SU-DHL-6 (cell line): ENCODE measurements around the gene ARHGDIA.

Source experiments
- H2AFZ ChIP-seq: fragments of 200-600 bp; sonication (generic); 2 replicates; pipeline ENCODE4 v1.6.1; 2014; ENCODE audit warnings: low read depth, mild to moderate bottlenecking, moderate library complexity, mixed read lengths, antibody characterized with exemption, low read length; ENCODE audit not compliant: severe bottlenecking
- H3F3A ChIP-seq: fragments of 200-600 bp; shearing (Covaris generic); 2 replicates; pipeline ENCODE4 v1.6.0; 2016; ENCODE audit warnings: antibody characterized with exemption, mild to moderate bottlenecking; ENCODE audit not compliant: insufficient read depth
- H3K27ac ChIP-seq: fragments of 200-600 bp; sonication (generic); 2 replicates; pipeline ENCODE4 v1.5.1; 2016; ENCODE audit warnings: low read depth, mild to moderate bottlenecking, low read length, moderate library complexity, mixed read lengths
- H3K27me3 ChIP-seq: fragments of 200-600 bp; sonication (generic), shearing (Covaris generic); 2 replicates; pipeline ENCODE4 v1.6.0; 2014; ENCODE audit warnings: mild to moderate bottlenecking, low read length
- H3K36me3 ChIP-seq: fragments of 200-600 bp; sonication (generic); 2 replicates; pipeline ENCODE4 v1.6.1; 2014; ENCODE audit warnings: mild to moderate bottlenecking, low read length, mixed read lengths
- H3K4me2 ChIP-seq: fragments of 300-600, 200-600 bp; shearing (Covaris generic), sonication (generic); 2 replicates; pipeline ENCODE4 v1.6.0; 2014; ENCODE audit warnings: low read length, low read depth, mild to moderate bottlenecking; ENCODE audit not compliant: poor library complexity, severe bottlenecking
- H3K4me3 ChIP-seq: fragments of 200-600 bp; sonication (generic); 2 replicates; pipeline ENCODE4 v1.5.1; 2014; ENCODE audit warnings: antibody characterized with exemption, low read length, mild to moderate bottlenecking, mixed read lengths; ENCODE audit not compliant: insufficient read depth, poor library complexity, severe bottlenecking
- H3K79me2 ChIP-seq: fragments of 200-600 bp; sonication (generic); 2 replicates; pipeline ENCODE4 v1.6.1; 2014; ENCODE audit warnings: mild to moderate bottlenecking, low read length, moderate library complexity; ENCODE audit not compliant: insufficient read depth
- H3K9ac ChIP-seq: fragments of 200-600 bp; sonication (generic); 2 replicates; pipeline ENCODE4 v1.7.0; 2014; ENCODE audit warnings: mild to moderate bottlenecking, low read length
- H3K9me2 ChIP-seq: fragments of 200-600 bp; sonication (generic); replicated peaks from 2 replicates; pipeline ENCODE4 v1.6.1; 2014; ENCODE audit warnings: low read length; ENCODE audit not compliant: insufficient read depth
- H3K9me3 ChIP-seq: fragments of 200-600 bp; sonication (generic); 2 replicates; pipeline ENCODE4 v1.6.1; 2014; ENCODE audit warnings: low read length, mixed read lengths; ENCODE audit not compliant: insufficient read depth
- H4K20me1 ChIP-seq: fragments of 200-600 bp; sonication (generic); 2 replicates; pipeline ENCODE4 v1.6.1; 2014; ENCODE audit warnings: low read depth, mild to moderate bottlenecking, antibody characterized with exemption, low read length, moderate library complexity, mixed read lengths
- EZH2phosphoT487 ChIP-seq: fragments of 200-600 bp; sonication (generic), shearing (Covaris generic); conservative IDR thresholded peaks from 2 replicates; pipeline ENCODE4 v1.6.1; 2018; ENCODE audit warnings: mild to moderate bottlenecking, antibody characterized with exemption, low read length, moderate library complexity, mixed read lengths
- TF ChIP-seq, protein P1 (sequence below): fragments of 200-600 bp; sonication (generic); IDR thresholded peaks from one replicate; pipeline ENCODE4 v1.5.1; 2017; ENCODE audit warnings: antibody characterized with exemption, mild to moderate bottlenecking, low read length, moderate library complexity; ENCODE audit not compliant: insufficient read depth, poor library complexity, severe bottlenecking

Gene ARHGDIA

DNA sequence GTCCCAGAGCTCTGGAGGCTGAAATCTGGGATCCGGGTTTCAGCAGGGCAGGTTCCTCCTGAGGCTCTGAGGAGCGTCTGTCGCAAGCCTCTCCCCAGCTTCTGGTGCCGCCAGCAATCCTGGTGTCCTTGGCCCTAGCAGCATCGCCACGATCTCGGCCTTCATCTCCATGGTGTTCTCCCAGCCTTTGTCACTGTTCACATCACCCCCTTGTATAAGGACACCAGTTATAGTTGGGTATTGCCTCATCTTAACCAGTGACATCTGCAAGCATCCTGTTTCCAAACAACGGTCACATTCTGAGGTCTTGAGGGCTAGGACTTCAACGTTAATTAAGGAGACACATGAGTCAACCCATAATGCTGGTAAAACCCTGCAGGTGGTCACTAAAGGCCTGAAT, 33.5 kb downstream of the ARHGDIA start:
- Histone ChIP-seq H3K27ac (no peak overlapping the region), H3K4me2 (no peak overlapping the region), H3K36me3 (no peaks in the 10 kb centered on the region), H4K20me1 (no peaks in the 10 kb centered on the region), H3F3A (no peaks in the 10 kb centered on the region), H3K9me3 (no peaks in the 10 kb centered on the region), H3K9me2 (no peaks in the 10 kb centered on the region), H2AFZ (no peak overlapping the region), H3K27me3 (no peaks in the 10 kb centered on the region), H3K79me2 (no peaks in the 10 kb centered on the region), H3K4me3 (no peak overlapping the region), H3K9ac (no peak overlapping the region)
- TF ChIP-seq, protein P1, sequence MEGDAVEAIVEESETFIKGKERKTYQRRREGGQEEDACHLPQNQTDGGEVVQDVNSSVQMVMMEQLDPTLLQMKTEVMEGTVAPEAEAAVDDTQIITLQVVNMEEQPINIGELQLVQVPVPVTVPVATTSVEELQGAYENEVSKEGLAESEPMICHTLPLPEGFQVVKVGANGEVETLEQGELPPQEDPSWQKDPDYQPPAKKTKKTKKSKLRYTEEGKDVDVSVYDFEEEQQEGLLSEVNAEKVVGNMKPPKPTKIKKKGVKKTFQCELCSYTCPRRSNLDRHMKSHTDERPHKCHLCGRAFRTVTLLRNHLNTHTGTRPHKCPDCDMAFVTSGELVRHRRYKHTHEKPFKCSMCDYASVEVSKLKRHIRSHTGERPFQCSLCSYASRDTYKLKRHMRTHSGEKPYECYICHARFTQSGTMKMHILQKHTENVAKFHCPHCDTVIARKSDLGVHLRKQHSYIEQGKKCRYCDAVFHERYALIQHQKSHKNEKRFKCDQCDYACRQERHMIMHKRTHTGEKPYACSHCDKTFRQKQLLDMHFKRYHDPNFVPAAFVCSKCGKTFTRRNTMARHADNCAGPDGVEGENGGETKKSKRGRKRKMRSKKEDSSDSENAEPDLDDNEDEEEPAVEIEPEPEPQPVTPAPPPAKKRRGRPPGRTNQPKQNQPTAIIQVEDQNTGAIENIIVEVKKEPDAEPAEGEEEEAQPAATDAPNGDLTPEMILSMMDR, result no peak
- no peak for TF ChIP-seq EZH2phosphoT487

DNA sequence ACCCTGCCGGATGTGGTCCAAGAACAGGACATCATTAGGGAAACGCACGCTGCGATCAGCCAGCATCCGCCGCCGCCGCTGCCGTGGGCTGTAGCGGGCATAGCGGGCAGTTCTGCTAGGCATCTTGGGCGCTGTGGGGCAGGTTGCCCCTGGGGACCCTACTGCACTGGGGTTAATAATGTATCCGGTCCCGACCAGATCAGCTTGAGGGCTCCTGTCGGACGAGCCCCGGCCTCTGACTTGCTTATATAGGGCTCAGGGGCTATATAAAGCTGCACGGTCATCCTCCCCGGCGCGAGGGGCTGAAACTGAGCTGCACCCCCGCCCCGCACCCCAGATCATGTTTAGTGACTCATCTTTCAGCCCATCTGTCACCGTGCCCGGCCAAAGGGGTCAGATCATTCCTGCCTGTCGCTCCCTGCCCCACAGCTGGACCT, 36.3 kb downstream of the ARHGDIA start, which contains the start of gene PPP1R27:
Gene PPP1R27, minus strand, starts transcription at position 220 of the 437 bp plus-strand sequence. Its CDS starts 97 bp downstream, at position 123.
- H3K9me3 ChIP-seq, result no peaks in the 10 kb centered on the region
- no peaks in the 10 kb centered on the region for H3F3A ChIP-seq
- no peaks in the 10 kb centered on the region for H4K20me1 ChIP-seq
- H3K9ac ChIP-seq, result peak within 1 kb of the TSS; percentile 84
- TF ChIP-seq EZH2phosphoT487, result no peak
- TF ChIP-seq, protein P1, result no peak
- H3K4me2 ChIP-seq, result peak within 1 kb of the TSS; percentile 90
- no peak within 1 kb of the TSS for H3K27ac ChIP-seq
- H2AFZ ChIP-seq, result no peak within 1 kb of the TSS
- no peaks in the 10 kb centered on the region for H3K79me2 ChIP-seq
- H3K4me3 ChIP-seq, result peak within 1 kb of the TSS; percentile 82
- H3K27me3 ChIP-seq, result no peaks in the 10 kb centered on the region
- no peaks in the 10 kb centered on the region for H3K9me2 ChIP-seq
- no peaks in the 10 kb centered on the region for H3K36me3 ChIP-seq

DNA sequence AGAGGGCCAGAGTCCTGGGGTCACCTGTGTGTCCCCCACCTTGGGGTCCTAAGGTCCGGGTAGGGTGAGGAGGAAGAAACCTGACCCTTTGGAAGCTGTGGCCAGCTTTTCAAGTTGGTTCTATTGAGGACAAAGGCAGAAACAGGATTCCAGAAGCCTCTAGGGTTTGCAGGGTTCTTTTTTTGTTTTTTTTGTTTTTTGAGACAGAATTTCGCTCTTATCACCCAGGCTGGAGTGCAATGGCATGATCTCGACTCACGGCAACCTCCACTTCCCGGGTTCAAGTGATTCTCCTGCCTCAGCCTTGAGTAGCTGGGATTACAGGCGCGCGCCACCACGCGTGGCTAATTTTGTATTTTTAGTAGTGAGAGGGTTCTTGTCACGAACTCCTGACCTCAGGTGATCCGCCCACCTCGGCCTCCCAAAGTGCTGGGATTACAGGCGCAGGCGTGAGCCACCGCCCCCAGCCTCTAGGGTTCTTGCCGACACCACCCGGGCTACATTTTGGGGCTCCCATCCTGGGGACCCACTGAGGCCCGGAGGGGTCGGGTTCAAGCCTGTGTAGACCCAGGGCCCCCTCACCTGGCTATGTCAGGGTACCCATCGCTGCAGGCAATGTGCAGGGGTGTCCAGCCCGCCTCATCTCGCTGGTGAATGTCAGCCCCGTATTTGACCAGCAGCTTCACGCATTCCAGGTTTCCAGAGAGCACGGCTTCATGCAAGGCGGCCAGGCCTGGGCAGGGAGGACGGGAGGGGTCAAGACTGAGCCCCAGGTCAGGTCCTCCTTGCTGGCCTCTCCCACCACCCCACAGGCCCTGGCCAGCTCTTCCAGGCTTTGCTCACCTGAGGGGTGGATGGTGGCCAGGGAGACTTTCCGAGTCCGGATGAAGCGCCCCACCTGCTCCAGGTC, 37.0 kb downstream of the ARHGDIA start:
- Histone ChIP-seq H3K9me2 (no peaks in the 10 kb centered on the region), H3K36me3 (no peaks in the 10 kb centered on the region), H4K20me1 (no peaks in the 10 kb centered on the region), H3K9me3 (no peaks in the 10 kb centered on the region), H3K4me3 (peak overlapping the region; percentile 82), H2AFZ (no peak overlapping the region), H3K9ac (peak overlapping the region; percentile 84), H3K27ac (peak overlapping the region; percentile 57; the same call in 1 of the 2 replicates), H3K79me2 (no peaks in the 10 kb centered on the region), H3K4me2 (peak overlapping the region; percentile 90), H3F3A (no peaks in the 10 kb centered on the region), H3K27me3 (no peaks in the 10 kb centered on the region)
- TF ChIP-seq, protein P1, result no peak
- TF ChIP-seq EZH2phosphoT487, result no peak
